Stomach (tissue), 9 donors: ENCODE results near the gene SBF2. TPM values are rescaled to one million over a fixed set of nuclear protein-coding genes. Genes with fewer than 3 reads are reported as not detected.

Experiments
- DNase-seq, 2 donors: peaks; one replicate each; pipeline versions ENCODE4 v3.0.0 to v3.0.0-alpha.2; 2013 to 2019
- H3K27ac ChIP-seq, 5 donors: fragments of 200-600 bp in 4 of 5; sonication (generic) in 4 of 5; one replicate each; pipeline ENCODE4 v1.5.1; 2013 to 2019; ENCODE audit warnings: mild to moderate bottlenecking in 1 of 5, moderate library complexity in 1 of 5
- H3K27me3 ChIP-seq, 3 donors: fragments of 200-600 bp; sonication (generic); one replicate each; pipeline ENCODE4 v1.5.1; 2017 to 2019; ENCODE audit warnings: mixed run types in 1 of 3
- H3K36me3 ChIP-seq, 4 donors: fragments of 200-600 bp; sonication (generic); 1 replicate in 3 of 4; 2 replicates in 1 of 4; pipeline ENCODE4 v1.5.1; 2016 to 2019
- H3K4me1 ChIP-seq, 4 donors: fragments of 200-600 bp; sonication (generic); one replicate each; pipeline ENCODE4 v1.5.1; 2016 to 2019
- H3K4me3 ChIP-seq, 4 donors: fragments of 200-600 bp; sonication (generic) in 3 of 4; one replicate each; pipeline ENCODE4 v1.5.1; 2016 to 2019; ENCODE audit warnings: mild to moderate bottlenecking in 1 of 4
- H3K9me3 ChIP-seq, 4 donors: fragments of 200-600 bp; sonication (generic); one replicate each; pipeline ENCODE4 v1.5.1; 2016 to 2019
- CTCF ChIP-seq, 7 experiments: fragments of 450-650 bp in 4 of 7; fragments of 200-600 bp in 3 of 7; sonication (generic) in 3 of 7; IDR thresholded peaks; one replicate each; pipeline ENCODE4 v1.5.1; 2016 to 2019; ENCODE audit warnings: antibody characterized with exemption in 7 of 7, control low read depth in 2 of 7, mild to moderate bottlenecking in 1 of 7
- EP300 ChIP-seq: sonication (generic); formaldehyde crosslinking; IDR thresholded peaks from one replicate; pipeline ENCODE4 v1.6.1; 2017; ENCODE audit warnings: antibody characterized with exemption
- POLR2A ChIP-seq, 4 donors: fragments of 450-650 bp; IDR thresholded peaks; one replicate each; pipeline ENCODE4 v1.6.1; 2016; ENCODE audit warnings: antibody characterized with exemption in 4 of 4, control low read depth in 2 of 4, mild to moderate bottlenecking in 1 of 4, moderate library complexity in 1 of 4
- POLR2AphosphoS5 ChIP-seq, 3 donors: sonication (generic); formaldehyde crosslinking; IDR thresholded peaks; one replicate each; pipeline ENCODE4 v1.6.1; 2016; ENCODE audit warnings: antibody characterized with exemption in 3 of 3
- WGBS, 5 donors: extraction: QIAGEN DNeasy Blood & Tissue Kit in 3 of 5; methylation state at CpG; one replicate each; pipeline versions ENCODE4 v1.1.5 to v1.1.7; 2013 to 2018; 5-methylcytosine and 5-hydroxymethylcytosine counted together
- intact Hi-C: fragments of 100-400 bp; cut with DNase I; formaldehyde crosslinking; loops from one replicate; pipeline ENCODE4 v1.15.1; 2023; ENCODE audit warnings: low total_unique reads
- polyA plus RNA-seq, 3 donors: library from polyadenylated mRNA; stranded (reverse); fragments of 200-250 nt; gene quantifications; one replicate each; pipeline ENCODE4 v1.2.3, GENCODE V29; 2013
- total RNA-seq, 5 donors: library from RNA; depleted of rRNA; stranded (reverse); fragments of >200 nt; gene quantifications; one replicate each; pipeline versions ENCODE4 v1.1.0 to v1.2.3, GENCODE V29; 2014 to 2016
- donor health status: healthy with polysubstance abuse.
- donor health status: Bipolar disorder and iron deficiency.
- donor health status: healthy.

The SBF2 gene
- total and polyA plus RNA-seq, 8 donors = 8.6 to 260 (median 37.2) TPM

- 10 to 31% (median 20%) methylated on average over 28 to 29 of the region's 29 CpGs for WGBS, 5 donors
- Histone ChIP-seq H3K9me3 (no peaks in the 10 kb centered on the region), H3K4me3 (peak overlapping the region; percentile 73 to 80 (median 74)), H3K27me3 (peaks cover 0 to 15% (median 9%) of the 10 kb centered on the region in 3 donors), H3K4me1 (peaks cover 33 to 65% (median 56%) of the 10 kb centered on the region in 4 donors), H3K27ac (peak overlapping the region; percentile 90 to 97 (median 92)), H3K36me3 (no peaks in the 10 kb centered on the region)
- intact Hi-C loops = no loop called here
- peak; percentile 48 to 63 for DNase-seq
- peak in 2 of 3 donors; percentile 4 to 23 for TF ChIP-seq POLR2AphosphoS5 (IDR thresholded peaks at IDR 0.05)
- no peak for TF ChIP-seq EP300
Measured at GRCh38 chr11:10303558-10304363, 9.7 kb upstream of the SBF2 start.

GRCh38 chr11:10302744-10303557 lies 8.9 kb upstream of the SBF2 start:
- peaks cover 25 to 56% (median 48%) of the 10 kb centered on the region in 4 donors for H3K4me1 ChIP-seq
- peak overlapping the region; percentile 73 to 80 (median 74) for H3K4me3 ChIP-seq
- intact Hi-C loops = no loop called here
- DNase-seq = peak; percentile 93
- peak overlapping the region; percentile 90 to 97 (median 92) for H3K27ac ChIP-seq
- H3K9me3 ChIP-seq = no peaks in the 10 kb centered on the region
- WGBS, 5 donors = 0 to 5% (median 1%) methylated on average over 46 to 56 of the region's 56 CpGs
- TF ChIP-seq POLR2AphosphoS5 (IDR thresholded peaks at IDR 0.05) (peak; percentile 28 to 80 (median 77)), POLR2A (IDR thresholded peaks at IDR 0.05) (no peak), CTCF (IDR thresholded peaks at IDR 0.05) (no peak), EP300 (no peak)
- no peaks in the 10 kb centered on the region for H3K36me3 ChIP-seq
- H3K27me3 ChIP-seq = peaks cover 0 to 15% (median 9%) of the 10 kb centered on the region in 3 donors

- intact Hi-C loops = no loop called here
- peak overlapping the region; percentile 90 to 97 (median 92) for H3K27ac ChIP-seq
Measured at GRCh38 chr11:10302359-10302743, 8.3 kb upstream of the SBF2 start.

GRCh38 chr11:10301656-10302358 lies 7.8 kb upstream of the SBF2 start:
- WGBS, 5 donors = 18 to 33% (median 29%) methylated on average over 9 of the region's 9 CpGs
- DNase-seq = no peak
- TF ChIP-seq CTCF (IDR thresholded peaks at IDR 0.05) (no peak), EP300 (no peak), POLR2A (IDR thresholded peaks at IDR 0.05) (no peak), POLR2AphosphoS5 (IDR thresholded peaks at IDR 0.05) (no peak)
- H3K27ac ChIP-seq = peak overlapping the region; percentile 90 to 97 (median 92)
- H3K4me3 ChIP-seq = peak overlapping the region; percentile 73 to 80 (median 74)
- H3K36me3 ChIP-seq = no peaks in the 10 kb centered on the region
- H3K9me3 ChIP-seq = no peaks in the 10 kb centered on the region
- peaks cover 0 to 15% (median 6%) of the 10 kb centered on the region in 3 donors for H3K27me3 ChIP-seq
- intact Hi-C loops = no loop called here
- H3K4me1 ChIP-seq = peaks cover 20 to 45% (median 39%) of the 10 kb centered on the region in 4 donors

More at GRCh38 chr11:10302359-10302743, 8.3 kb upstream of the SBF2 start:
- Histone ChIP-seq H3K4me3 (peak overlapping the region; percentile 73 to 80 (median 74)), H3K4me1 (peaks cover 25 to 50% (median 43%) of the 10 kb centered on the region in 4 donors), H3K9me3 (no peaks in the 10 kb centered on the region), H3K36me3 (no peaks in the 10 kb centered on the region), H3K27me3 (peaks cover 0 to 15% (median 8%) of the 10 kb centered on the region in 3 donors)
- no peak for TF ChIP-seq POLR2A (IDR thresholded peaks at IDR 0.05)
- no peak for TF ChIP-seq EP300
- TF ChIP-seq CTCF (IDR thresholded peaks at IDR 0.05) = no peak
- TF ChIP-seq POLR2AphosphoS5 (IDR thresholded peaks at IDR 0.05) = no peak
- WGBS, 5 donors = 12 to 32% (median 17%) methylated on average over 10 of the region's 10 CpGs
- peak in 1 of 2 donors; percentile 83 for DNase-seq
